Choroid plexus epithelial cell (primary cell): ENCODE measurements around the gene DLX2.

Source experiments
- DNase-seq: peaks from one replicate; pipeline ENCODE4 v3.0.0-alpha.2; 2010; ENCODE audit warnings: low read depth
- H3K4me3 ChIP-seq: 2 replicates; pipeline ENCODE4 v1.5.1; 2011; ENCODE audit warnings: low read depth, mild to moderate bottlenecking, control low read depth, low read length, moderate library complexity
- TF ChIP-seq, protein P1 (sequence below): conservative IDR thresholded peaks from 2 replicates; pipeline ENCODE4 v1.5.1; 2011; ENCODE audit warnings: low read depth, mild to moderate bottlenecking, control low read depth, inconsistent platforms, low read length, moderate library complexity

The DLX2 gene

DNA sequence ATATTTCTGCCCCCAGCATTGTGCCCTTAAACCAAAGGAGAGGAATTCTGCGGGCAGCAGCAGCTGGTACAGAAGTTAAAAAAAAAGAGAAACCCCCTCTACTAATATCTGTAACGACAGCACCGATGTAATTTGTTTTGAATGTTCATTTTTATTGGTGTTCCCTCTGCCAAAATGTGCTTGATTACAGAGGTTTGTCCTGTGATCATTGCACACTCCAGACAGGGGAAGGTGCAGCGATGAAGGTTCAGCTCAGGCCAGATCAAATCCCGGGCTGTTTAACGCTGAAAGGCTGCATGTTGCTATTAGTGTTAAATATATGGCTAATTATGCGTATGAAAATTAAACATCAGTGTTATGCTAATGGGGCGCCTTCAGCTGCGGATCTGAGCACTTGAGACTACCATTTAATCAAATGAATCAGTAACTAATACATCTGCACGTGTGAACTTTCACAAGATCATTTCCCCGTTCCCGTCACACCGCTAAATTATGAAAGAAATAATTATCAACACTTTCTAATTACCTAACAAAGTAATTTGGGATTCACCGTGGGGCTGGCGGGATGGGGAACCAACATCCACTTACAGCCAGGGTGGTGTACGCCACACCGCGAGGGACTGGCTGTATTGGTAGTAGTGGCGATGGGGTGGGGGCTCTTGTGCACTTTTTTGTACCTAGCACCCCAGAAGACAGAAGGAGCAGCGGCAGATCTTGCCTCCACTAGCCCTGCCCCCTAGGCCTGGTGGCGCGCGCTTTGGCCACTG is 18.9 kb downstream of the DLX2 start:
- no peak overlapping the region for H3K4me3 ChIP-seq
- no peak for DNase-seq

DNA sequence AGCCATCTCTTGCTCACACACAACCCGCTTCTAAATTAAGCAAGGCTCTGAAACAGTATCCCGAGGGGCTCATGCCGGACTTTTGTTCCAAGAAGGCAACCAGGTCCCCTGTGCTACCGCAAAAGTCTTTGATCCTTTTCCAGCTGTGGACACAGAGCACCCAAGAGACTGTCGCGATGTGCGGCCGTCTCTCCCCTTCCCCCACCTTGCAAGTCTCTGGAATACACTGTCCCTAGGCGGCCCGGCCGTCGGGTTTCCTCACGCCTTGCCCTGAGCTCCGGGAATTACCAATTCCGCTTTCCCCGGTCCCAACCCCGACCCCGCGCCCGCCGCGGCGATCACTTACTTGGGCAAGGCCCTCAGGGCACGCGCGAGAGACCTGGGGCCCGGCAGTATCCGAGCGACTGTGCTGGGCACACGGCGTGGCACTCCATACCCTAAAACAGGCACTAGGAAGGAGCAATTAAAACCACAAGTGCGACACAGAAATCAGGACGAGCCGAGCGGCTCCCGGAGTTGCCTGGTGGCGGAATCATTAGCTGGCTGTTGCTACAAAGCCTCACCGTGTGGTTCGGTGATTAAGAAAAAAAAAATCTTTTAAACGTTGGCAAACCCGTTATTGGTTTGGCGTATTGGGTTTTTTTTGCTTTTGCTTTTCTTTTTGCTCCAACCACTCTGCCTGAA is 19.6 kb downstream of the DLX2 start:
- DNase-seq = no peak
- TF ChIP-seq, protein P1, sequence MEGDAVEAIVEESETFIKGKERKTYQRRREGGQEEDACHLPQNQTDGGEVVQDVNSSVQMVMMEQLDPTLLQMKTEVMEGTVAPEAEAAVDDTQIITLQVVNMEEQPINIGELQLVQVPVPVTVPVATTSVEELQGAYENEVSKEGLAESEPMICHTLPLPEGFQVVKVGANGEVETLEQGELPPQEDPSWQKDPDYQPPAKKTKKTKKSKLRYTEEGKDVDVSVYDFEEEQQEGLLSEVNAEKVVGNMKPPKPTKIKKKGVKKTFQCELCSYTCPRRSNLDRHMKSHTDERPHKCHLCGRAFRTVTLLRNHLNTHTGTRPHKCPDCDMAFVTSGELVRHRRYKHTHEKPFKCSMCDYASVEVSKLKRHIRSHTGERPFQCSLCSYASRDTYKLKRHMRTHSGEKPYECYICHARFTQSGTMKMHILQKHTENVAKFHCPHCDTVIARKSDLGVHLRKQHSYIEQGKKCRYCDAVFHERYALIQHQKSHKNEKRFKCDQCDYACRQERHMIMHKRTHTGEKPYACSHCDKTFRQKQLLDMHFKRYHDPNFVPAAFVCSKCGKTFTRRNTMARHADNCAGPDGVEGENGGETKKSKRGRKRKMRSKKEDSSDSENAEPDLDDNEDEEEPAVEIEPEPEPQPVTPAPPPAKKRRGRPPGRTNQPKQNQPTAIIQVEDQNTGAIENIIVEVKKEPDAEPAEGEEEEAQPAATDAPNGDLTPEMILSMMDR = no peak
- H3K4me3 ChIP-seq = no peak overlapping the region

More for the DNA sequence above, 18.9 kb downstream of the DLX2 start:
- TF ChIP-seq, protein P1 = no peak

DNA sequence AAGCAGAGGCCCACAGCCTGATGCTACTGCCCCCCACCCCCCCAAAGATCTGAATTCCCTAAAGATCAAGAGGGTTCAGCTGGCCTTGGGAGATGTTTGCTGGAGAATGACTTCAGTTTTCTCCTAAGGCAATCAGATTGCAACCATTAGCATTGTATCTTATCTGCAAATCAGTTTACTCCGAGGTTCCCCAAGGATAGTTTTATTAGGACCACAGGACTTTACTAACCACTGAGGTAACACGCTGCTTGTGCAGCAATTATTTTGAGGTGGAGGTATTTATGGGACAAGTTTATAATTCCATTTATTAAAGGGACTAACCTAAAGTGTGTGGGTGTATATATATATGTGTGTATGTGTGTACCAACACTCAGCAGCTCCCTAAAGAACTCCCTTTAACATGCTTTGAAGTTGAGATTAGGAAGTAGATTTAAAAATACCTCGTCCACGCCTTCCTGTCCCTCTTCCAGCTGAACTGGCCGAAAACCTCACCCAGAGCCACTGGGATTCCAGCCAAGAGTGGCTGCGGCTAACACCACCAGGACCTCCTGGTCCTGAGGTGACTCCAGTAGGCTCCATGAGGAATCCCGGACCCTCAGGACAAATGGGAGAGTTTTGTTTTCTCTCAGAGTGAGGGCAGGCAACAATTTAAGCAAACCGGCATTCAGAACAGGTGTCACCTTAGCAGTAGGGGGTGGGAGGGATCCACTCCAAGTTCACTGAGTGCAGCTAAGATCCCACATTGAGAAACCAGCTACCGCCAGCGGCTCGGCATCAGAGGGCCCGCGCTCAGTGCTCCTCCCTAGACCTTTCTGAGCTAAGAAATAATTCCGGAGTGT is 20.4 kb downstream of the DLX2 start:
- no peak overlapping the region for H3K4me3 ChIP-seq
- DNase-seq = no peak
- TF ChIP-seq, protein P1 = no peak

DNA sequence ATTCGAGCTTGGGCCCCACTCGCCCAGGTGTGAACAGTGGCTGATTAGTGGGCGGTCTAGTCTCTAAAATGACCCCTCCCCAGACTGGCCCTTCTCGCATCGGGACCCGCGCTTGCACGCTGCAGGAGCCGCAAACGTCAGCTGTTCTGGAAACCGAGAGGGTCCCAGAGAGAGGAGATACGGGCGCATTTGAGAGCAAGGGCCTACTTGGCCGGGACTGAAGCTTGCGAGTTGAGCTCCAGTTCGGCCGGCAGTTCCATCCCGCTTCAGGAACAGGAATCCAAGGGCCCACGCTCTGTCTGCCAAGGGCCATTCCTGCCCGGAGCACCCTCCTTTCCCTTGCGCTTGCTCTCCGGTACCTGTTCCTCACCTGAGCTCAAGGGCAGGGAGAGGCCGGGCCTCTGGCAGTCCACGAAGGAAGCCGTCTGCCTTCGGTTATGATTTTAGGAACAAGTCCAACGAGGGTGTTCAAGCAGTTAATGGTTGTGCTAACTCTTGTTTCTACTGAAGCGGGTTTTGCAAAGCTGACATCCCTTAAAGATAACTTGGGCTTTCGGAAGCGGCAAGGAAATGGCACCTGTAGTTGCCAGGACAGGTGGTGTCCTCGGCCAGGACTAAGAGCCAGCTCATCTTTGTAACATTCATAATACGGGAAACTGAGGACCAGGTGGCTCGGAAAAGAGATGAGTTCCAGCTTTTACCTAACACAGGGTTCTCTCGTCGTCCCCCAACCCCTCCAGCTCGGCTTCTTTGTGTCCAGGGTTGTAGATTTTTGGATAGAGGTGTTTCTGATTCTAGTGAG is 21.3 kb downstream of the DLX2 start:
- no peak overlapping the region for H3K4me3 ChIP-seq
- no peak for DNase-seq
- TF ChIP-seq, protein P1 = no peak

DNA sequence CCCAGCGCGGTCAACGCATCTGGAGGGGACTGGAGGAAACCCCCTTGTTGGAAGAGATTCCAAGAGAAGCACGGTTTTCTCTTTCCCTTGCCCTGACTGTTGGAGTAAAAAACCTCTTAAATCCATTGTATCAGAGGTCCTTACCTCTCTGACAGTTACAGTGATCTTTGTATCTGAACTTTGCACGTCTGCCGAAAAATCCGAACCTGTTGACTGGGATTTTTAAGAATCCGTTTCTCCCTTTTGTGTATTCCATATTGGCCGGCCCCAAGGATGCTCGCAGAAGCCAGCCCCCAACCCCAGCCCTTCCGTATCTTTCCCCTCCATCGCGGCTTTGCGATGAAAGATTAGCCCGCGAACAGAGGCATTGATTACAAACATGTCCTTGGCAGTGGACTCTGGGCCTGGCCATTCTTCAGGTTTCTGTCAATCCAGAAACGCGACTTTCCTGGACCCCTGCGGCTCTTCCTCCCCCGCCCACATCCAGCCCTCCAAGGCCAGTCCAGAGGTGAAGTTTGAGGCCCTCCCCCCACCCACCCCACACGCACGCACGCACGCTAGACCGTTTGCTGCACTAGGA is 22.0 kb downstream of the DLX2 start:
- no peak overlapping the region for H3K4me3 ChIP-seq

More for the DNA sequence above, 22.0 kb downstream of the DLX2 start:
- TF ChIP-seq, protein P1 = no peak
- DNase-seq = no peak
